Activated naive CD8-positive, alpha-beta T cell treated with anti-CD3 and anti-CD28 coated beads, Interleukin-2, amount 50 U/mL, for 24 hours (primary cell): ENCODE data around the gene TEX22.
"Not testable (repeated sequence)": the region's sequence is repeated elsewhere in the genome, so short reads cannot be mapped to it uniquely, and the experiment has no call there.

Experiments used
- ATAC-seq: fragments of 150-1000 bp; cut with Tn5 transposase; one replicate; pipeline ENCODE4 v1.10.0; 2021
- DNase-seq: peaks from one replicate; pipeline ENCODE4 v3.0.0; 2021
- H3K27ac Mint-ChIP-seq: one replicate; pipeline ENCODE4 v1.8.0; 2021; ENCODE audit warnings: mild to moderate bottlenecking, mixed read lengths
- H3K27me3 Mint-ChIP-seq: one replicate; pipeline ENCODE4 v1.8.0; 2021; ENCODE audit warnings: mixed read lengths
- H3K36me3 Mint-ChIP-seq: one replicate; pipeline ENCODE4 v1.8.0; 2021; ENCODE audit warnings: low read depth, mixed read lengths
- H3K4me1 Mint-ChIP-seq: one replicate; pipeline ENCODE4 v1.8.0; 2021; ENCODE audit warnings: mixed read lengths
- H3K4me3 Mint-ChIP-seq: one replicate; pipeline ENCODE4 v1.8.0; 2021; ENCODE audit warnings: mild to moderate bottlenecking, moderate library complexity, mixed read lengths
- H3K9me3 Mint-ChIP-seq: one replicate; pipeline ENCODE4 v1.8.0; 2021; ENCODE audit warnings: mixed read lengths

TEX22 gene

DNA sequence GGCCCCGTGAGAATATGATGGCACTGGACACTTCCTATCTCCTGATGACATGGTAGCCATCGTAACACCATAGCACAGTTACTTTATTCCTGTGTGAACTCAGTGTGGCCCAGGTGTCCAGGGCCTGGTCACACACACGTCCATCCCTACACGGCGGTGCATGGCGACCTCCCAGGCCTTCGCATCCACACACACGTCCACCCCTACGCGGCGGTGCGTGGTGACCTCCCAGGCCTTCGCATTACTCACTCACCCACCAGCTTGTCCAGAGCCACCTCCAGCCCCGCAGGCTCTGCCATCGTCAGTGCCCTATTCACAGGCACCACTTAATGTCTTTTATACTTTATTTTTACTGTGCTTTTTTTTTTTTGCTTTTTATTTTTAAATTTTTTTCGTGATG, 39.4 kb upstream of the TEX22 start:
- H3K27ac Mint-ChIP-seq, result no peak overlapping the region
- H3K4me3 Mint-ChIP-seq, result no peak overlapping the region
- H3K36me3 Mint-ChIP-seq, result no peaks in the 10 kb centered on the region
- H3K27me3 Mint-ChIP-seq, result no peaks in the 10 kb centered on the region
- H3K4me1 Mint-ChIP-seq, result peaks cover 12% of the 10 kb centered on the region
- no peaks in the 10 kb centered on the region for H3K9me3 Mint-ChIP-seq
- DNase-seq (no peak), ATAC-seq (no peak)

GRCh38 chr14:105361412-105361811, 36.9 kb upstream of the TEX22 start:
- not testable (repeated sequence) for ATAC-seq, H3K9me3 Mint-ChIP-seq, H3K36me3 Mint-ChIP-seq, H3K4me3 Mint-ChIP-seq, DNase-seq, H3K27me3 Mint-ChIP-seq, H3K27ac Mint-ChIP-seq
- H3K4me1 Mint-ChIP-seq, result peaks cover 21% of the 10 kb centered on the region

- Mint-ChIP-seq H3K27ac (peak overlapping the region; percentile 47), H3K9me3 (no peaks in the 10 kb centered on the region), H3K36me3 (no peaks in the 10 kb centered on the region), H3K27me3 (no peaks in the 10 kb centered on the region), H3K4me3 (peak overlapping the region; percentile 24), H3K4me1 (peaks cover 21% of the 10 kb centered on the region)
- DNase-seq, result peak; percentile 37
- no peak for ATAC-seq
These were observed 34.3 kb upstream of the TEX22 start for GRCh38 chr14:105363847-105364708.

- Mint-ChIP-seq H3K36me3 (no peaks in the 10 kb centered on the region), H3K9me3 (no peaks in the 10 kb centered on the region), H3K27ac (no peak overlapping the region), H3K4me3 (no peak overlapping the region), H3K27me3 (no peaks in the 10 kb centered on the region), H3K4me1 (peaks cover 21% of the 10 kb centered on the region)
- DNase-seq (no peak), ATAC-seq (no peak)
These were observed 33.2 kb upstream of the TEX22 start for GRCh38 chr14:105365101-105365500.

DNA sequence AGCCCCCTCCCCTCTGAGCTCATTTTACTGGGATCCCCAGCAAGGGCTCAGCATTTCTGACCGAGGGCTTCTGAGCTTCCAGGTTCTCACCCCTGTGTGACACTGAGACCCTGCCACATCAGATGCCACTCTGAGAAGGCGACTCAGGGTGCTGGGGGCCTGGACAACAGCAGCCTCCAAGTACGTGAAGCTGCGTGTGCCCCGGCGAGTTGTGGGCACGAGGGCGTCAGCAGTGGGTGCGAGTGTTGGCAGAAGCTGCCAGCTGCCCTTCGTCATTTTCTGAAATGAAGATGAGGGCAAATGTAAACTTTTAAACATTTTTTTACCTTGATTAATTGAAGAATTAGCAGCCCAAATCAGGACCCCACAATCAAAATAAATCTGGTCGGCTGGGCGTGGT, 32.7 kb upstream of the TEX22 start:
- no peaks in the 10 kb centered on the region for H3K9me3 Mint-ChIP-seq
- no peak overlapping the region for H3K4me3 Mint-ChIP-seq
- H3K27me3 Mint-ChIP-seq, result no peaks in the 10 kb centered on the region
- DNase-seq (no peak), ATAC-seq (no peak)
- no peaks in the 10 kb centered on the region for H3K36me3 Mint-ChIP-seq
- peaks cover 21% of the 10 kb centered on the region for H3K4me1 Mint-ChIP-seq
- no peak overlapping the region for H3K27ac Mint-ChIP-seq

DNA sequence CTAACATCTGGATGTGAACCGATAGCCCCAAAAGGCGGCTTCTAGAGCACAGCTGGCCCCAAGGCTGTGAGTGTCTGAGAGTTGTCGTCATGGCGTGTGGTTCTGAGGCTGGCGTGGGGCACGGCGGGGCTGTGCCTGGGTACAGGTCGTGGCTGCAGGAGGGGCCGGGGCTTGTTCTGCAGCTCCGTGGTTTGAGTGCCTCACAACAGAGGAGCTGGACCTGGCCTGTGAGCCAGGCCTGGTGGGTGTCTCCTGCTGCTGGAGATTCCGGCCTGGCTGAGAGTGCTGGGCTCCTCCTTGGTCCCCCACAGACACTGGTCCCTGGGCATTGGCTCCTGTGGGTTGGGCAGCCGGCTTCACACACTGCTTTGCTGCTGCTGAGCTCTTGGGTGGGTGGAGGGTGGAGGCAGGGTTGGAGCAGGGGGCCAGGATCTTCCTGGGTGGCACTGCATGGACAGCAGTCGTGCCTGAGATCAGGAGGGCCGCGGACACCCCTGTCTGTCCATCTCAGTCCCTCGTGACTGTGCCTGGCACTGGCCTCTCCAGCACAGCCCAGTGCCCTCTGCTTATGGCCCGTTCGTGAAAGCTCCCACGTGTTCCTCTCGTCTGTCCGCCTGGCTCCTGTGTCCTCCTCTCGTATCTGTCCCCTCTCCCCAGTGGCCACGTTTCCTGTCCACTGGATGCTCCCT, 31.8 kb upstream of the TEX22 start:
- no peak overlapping the region for H3K4me3 Mint-ChIP-seq
- DNase-seq, result no peak
- H3K36me3 Mint-ChIP-seq, result no peaks in the 10 kb centered on the region
- no peaks in the 10 kb centered on the region for H3K9me3 Mint-ChIP-seq
- ATAC-seq, result no peak
- H3K27ac Mint-ChIP-seq, result no peak overlapping the region
- H3K27me3 Mint-ChIP-seq, result no peaks in the 10 kb centered on the region
- H3K4me1 Mint-ChIP-seq, result peaks cover 21% of the 10 kb centered on the region

- ATAC-seq (no peak), DNase-seq (no peak)
- Mint-ChIP-seq H3K36me3 (no peaks in the 10 kb centered on the region), H3K4me1 (peaks cover 20% of the 10 kb centered on the region), H3K27me3 (no peaks in the 10 kb centered on the region), H3K27ac (no peak overlapping the region), H3K4me3 (no peak overlapping the region), H3K9me3 (no peaks in the 10 kb centered on the region)
These were observed 31.0 kb upstream of the TEX22 start for GRCh38 chr14:105367116-105368031.

DNA sequence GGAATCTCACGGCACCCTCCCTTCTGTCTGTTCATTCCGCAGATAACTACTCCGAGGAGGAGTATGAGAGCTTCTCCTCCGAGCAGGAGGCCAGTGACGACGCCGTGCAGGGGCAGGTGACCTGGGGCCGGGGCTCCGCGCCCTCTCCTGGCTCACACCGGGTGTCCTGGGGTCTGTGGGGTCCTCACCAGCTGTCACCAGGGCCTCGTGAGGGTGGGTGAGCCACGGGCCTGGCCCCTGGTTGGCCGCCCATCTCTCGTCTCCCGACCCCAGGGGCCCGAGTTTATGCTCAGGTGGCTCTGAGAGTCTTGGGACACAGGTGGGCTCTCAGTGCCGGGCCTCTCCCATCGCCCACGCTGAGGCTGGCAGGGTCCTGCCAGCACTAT, 30.3 kb upstream of the TEX22 start:
- H3K27ac Mint-ChIP-seq, result no peak overlapping the region
- H3K9me3 Mint-ChIP-seq, result no peaks in the 10 kb centered on the region
- peaks cover 15% of the 10 kb centered on the region for H3K4me1 Mint-ChIP-seq
- no peak overlapping the region for H3K4me3 Mint-ChIP-seq
- DNase-seq (no peak), ATAC-seq (no peak)
- H3K27me3 Mint-ChIP-seq, result no peaks in the 10 kb centered on the region
- H3K36me3 Mint-ChIP-seq, result no peaks in the 10 kb centered on the region

- H3K27ac Mint-ChIP-seq, result no peak overlapping the region
- no peaks in the 10 kb centered on the region for H3K27me3 Mint-ChIP-seq
- H3K9me3 Mint-ChIP-seq, result no peaks in the 10 kb centered on the region
- ATAC-seq, result no peak
- H3K4me3 Mint-ChIP-seq, result no peak overlapping the region
- peaks cover 14% of the 10 kb centered on the region for H3K4me1 Mint-ChIP-seq
- H3K36me3 Mint-ChIP-seq, result no peaks in the 10 kb centered on the region
- DNase-seq, result no peak
These were observed 29.9 kb upstream of the TEX22 start for GRCh38 chr14:105368426-105368825.

GRCh38 chr14:105368910-105369652, 29.3 kb upstream of the TEX22 start:
- ATAC-seq (no peak), DNase-seq (no peak)
- Mint-ChIP-seq H3K4me1 (peaks cover 8% of the 10 kb centered on the region), H3K27ac (no peak overlapping the region), H3K36me3 (no peaks in the 10 kb centered on the region), H3K27me3 (no peaks in the 10 kb centered on the region), H3K4me3 (no peak overlapping the region), H3K9me3 (no peaks in the 10 kb centered on the region)

- no peak for DNase-seq
- no peak overlapping the region for H3K27ac Mint-ChIP-seq
- no peak for ATAC-seq
- peaks cover 5% of the 10 kb centered on the region for H3K4me1 Mint-ChIP-seq
- H3K4me3 Mint-ChIP-seq, result no peak overlapping the region
- H3K27me3 Mint-ChIP-seq, result no peaks in the 10 kb centered on the region
- no peaks in the 10 kb centered on the region for H3K9me3 Mint-ChIP-seq
- H3K36me3 Mint-ChIP-seq, result no peaks in the 10 kb centered on the region
These were observed 28.7 kb upstream of the TEX22 start for GRCh38 chr14:105369653-105370040.

DNA sequence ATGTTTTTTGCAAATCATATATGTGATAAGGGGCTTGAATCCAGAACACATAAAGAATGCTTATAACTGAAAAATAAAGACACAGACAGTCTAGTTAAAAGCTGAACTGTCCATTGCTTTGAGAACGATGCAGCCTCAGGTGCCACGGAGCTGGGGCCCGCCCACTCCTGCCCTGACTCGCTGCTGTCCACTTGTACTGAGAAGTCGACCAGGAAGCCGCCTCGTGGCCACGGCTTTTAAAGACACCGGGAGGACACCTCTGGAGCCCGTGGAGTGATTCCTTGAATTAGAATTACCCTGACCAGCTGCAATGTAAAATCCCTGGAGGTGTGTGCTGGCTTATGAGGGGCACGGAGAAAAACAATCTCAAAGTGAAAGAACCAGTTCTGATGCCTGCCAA, 23.9 kb upstream of the TEX22 start:
- no peak overlapping the region for H3K4me3 Mint-ChIP-seq
- no peaks in the 10 kb centered on the region for H3K9me3 Mint-ChIP-seq
- H3K4me1 Mint-ChIP-seq, result peaks cover 15% of the 10 kb centered on the region
- no peaks in the 10 kb centered on the region for H3K27me3 Mint-ChIP-seq
- no peaks in the 10 kb centered on the region for H3K36me3 Mint-ChIP-seq
- no peak for ATAC-seq
- no peak overlapping the region for H3K27ac Mint-ChIP-seq
- no peak for DNase-seq

- Mint-ChIP-seq H3K4me3 (peak overlapping the region; percentile 19), H3K4me1 (peaks cover 15% of the 10 kb centered on the region), H3K9me3 (no peaks in the 10 kb centered on the region), H3K36me3 (no peaks in the 10 kb centered on the region), H3K27ac (peak overlapping the region; percentile 77), H3K27me3 (no peaks in the 10 kb centered on the region)
- peak; percentile 82 for ATAC-seq
- DNase-seq, result peak; percentile 66
These were observed 22.7 kb upstream of the TEX22 start for GRCh38 chr14:105375635-105376057.
